ACC112 (cell line): ENCODE data around the gene SMARCA4.

Experiments
- H2AFZ ChIP-seq: fragments of 200-600 bp; sonication (generic); one replicate; pipeline ENCODE4 v1.6.0; 2017; ENCODE audit warnings: antibody characterized with exemption, low read length; ENCODE audit not compliant: unreplicated experiment
- H3K27ac ChIP-seq: fragments of 200-600 bp; sonication (generic); 2 replicates; pipeline ENCODE4 v1.5.1; 2014; ENCODE audit warnings: low read depth, mild to moderate bottlenecking, antibody characterized with exemption, low read length, moderate library complexity
- H3K27me3 ChIP-seq: fragments of 200-600 bp; sonication (generic); 2 replicates; pipeline ENCODE4 v1.6.1; 2014; ENCODE audit warnings: mild to moderate bottlenecking, antibody characterized with exemption, low read length, moderate library complexity, mixed read lengths; ENCODE audit not compliant: insufficient read depth
- H3K36me3 ChIP-seq: fragments of 200-600 bp; sonication (generic); 2 replicates; pipeline ENCODE4 v1.6.1; 2016; ENCODE audit warnings: mild to moderate bottlenecking, antibody characterized with exemption, low read length, moderate library complexity, mixed read lengths; ENCODE audit not compliant: insufficient read depth
- H3K4me1 ChIP-seq: fragments of 200-600 bp; sonication (generic); one replicate; pipeline ENCODE4 v1.6.1; 2016; ENCODE audit warnings: low read length, mixed read lengths; ENCODE audit not compliant: insufficient read depth, unreplicated experiment, control insufficient read depth
- H3K4me3 ChIP-seq: fragments of 200-600 bp; sonication (generic); 2 replicates; pipeline ENCODE4 v1.5.1; 2014; ENCODE audit warnings: mild to moderate bottlenecking, low read depth, low read length
- H3K79me2 ChIP-seq: fragments of 200-600 bp; sonication (generic); one replicate; pipeline ENCODE4 v1.6.0; 2016; ENCODE audit warnings: low read length; ENCODE audit not compliant: control insufficient read depth, unreplicated experiment, insufficient read depth

SMARCA4 gene

DNA sequence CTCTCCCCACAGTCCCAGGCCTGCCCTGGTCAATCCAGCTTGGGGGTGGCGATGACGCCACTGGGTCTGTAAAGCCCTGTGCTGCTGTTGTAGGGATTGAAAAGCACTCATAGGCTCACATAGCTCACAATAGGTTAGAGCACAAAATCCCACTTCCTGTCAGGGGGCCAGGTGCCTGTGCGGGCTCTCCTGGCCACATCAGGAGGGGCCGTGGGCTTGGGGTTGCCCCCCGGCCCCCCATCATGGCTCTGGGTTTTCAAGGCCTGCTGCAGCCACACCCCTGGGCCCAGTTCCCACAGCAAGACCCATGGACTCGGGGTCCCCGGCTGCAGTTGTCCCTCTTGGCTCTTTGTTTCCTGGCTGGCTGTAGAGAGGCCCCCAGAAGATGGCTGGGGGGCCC lies 62.9 kb downstream of the SMARCA4 start:
- H3K4me3 ChIP-seq, result no peak overlapping the region
- H3K36me3 ChIP-seq, result 0 out of 2 replicates have a peak, but pooled peaks cover 5% of the 10 kb centered on the region

GRCh38 chr19:11024259-11024658 lies 63.4 kb downstream of the SMARCA4 start:
- Histone ChIP-seq H2AFZ (no peak overlapping the region), H3K4me1 (no peaks in the 10 kb centered on the region), H3K4me3 (no peak overlapping the region), H3K79me2 (no peaks in the 10 kb centered on the region), H3K36me3 (0 out of 2 replicates have a peak, but pooled peaks cover 5% of the 10 kb centered on the region), H3K27me3 (no peaks in the 10 kb centered on the region), H3K27ac (no peak overlapping the region)

More for the DNA sequence above, 62.9 kb downstream of the SMARCA4 start:
- no peaks in the 10 kb centered on the region for H3K79me2 ChIP-seq
- H3K27me3 ChIP-seq, result no peaks in the 10 kb centered on the region
- H2AFZ ChIP-seq, result no peak overlapping the region
- no peak overlapping the region for H3K27ac ChIP-seq
- H3K4me1 ChIP-seq, result no peaks in the 10 kb centered on the region

DNA sequence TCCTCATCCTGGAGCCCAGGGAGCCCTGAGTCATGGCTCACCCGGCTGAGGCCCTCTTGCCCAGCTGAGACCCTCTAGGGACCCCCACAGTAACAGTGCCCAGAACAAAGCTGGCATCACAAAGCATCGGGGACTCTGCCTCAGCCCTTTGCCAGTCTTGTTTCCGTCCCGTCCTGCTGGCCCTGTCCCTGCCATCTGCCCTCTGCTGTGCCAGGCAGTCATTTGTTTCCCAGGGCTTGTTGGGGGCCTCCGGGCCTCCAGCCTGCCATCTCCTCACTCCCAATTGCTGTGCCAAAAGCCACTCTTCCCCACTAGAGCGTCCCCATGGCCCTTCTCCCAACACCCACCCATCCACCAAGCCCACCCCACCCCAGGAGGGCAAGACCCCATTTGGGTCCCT lies 64.2 kb downstream of the SMARCA4 start:
- Histone ChIP-seq H3K4me1 (no peaks in the 10 kb centered on the region), H3K27me3 (no peaks in the 10 kb centered on the region), H2AFZ (no peak overlapping the region), H3K79me2 (no peaks in the 10 kb centered on the region), H3K27ac (no peak overlapping the region), H3K36me3 (0 out of 2 replicates have a peak, but pooled peaks cover 5% of the 10 kb centered on the region), H3K4me3 (no peak overlapping the region)

GRCh38 chr19:11025445-11025844 lies 64.6 kb downstream of the SMARCA4 start:
- H3K4me3 ChIP-seq, result no peak overlapping the region
- no peaks in the 10 kb centered on the region for H3K27me3 ChIP-seq
- 0 out of 2 replicates have a peak, but pooled peaks cover 5% of the 10 kb centered on the region for H3K36me3 ChIP-seq
- no peaks in the 10 kb centered on the region for H3K79me2 ChIP-seq
- H3K4me1 ChIP-seq, result no peaks in the 10 kb centered on the region
- H3K27ac ChIP-seq, result no peak overlapping the region
- no peak overlapping the region for H2AFZ ChIP-seq

GRCh38 chr19:11025997-11026396 lies 65.2 kb downstream of the SMARCA4 start:
- H3K27me3 ChIP-seq, result no peaks in the 10 kb centered on the region
- H3K4me3 ChIP-seq, result no peak overlapping the region
- H3K4me1 ChIP-seq, result no peaks in the 10 kb centered on the region
- H3K79me2 ChIP-seq, result no peaks in the 10 kb centered on the region
- H3K27ac ChIP-seq, result no peak overlapping the region
- H2AFZ ChIP-seq, result no peak overlapping the region
- 0 out of 2 replicates have a peak, but pooled peaks cover 5% of the 10 kb centered on the region for H3K36me3 ChIP-seq

DNA sequence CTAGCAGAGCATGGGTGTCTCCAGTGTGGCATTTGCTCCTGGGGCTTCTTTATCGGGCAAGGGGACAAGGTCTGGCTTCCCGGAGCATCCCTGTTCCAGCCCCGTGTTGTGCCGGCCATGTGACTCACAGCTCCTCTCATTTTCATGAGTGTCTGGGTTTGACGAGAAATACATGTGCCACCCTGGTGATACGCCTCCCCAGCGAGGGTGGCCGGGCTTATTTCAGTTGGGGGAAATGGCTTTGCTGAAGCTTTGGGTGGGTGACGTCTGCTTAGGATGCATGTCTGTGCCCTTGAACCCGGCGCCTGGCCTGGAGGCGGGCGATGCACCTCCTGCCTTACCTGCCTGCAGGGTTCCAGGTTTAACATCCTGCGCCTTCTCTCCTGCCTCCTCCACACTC lies 66.6 kb downstream of the SMARCA4 start:
- Histone ChIP-seq H3K27ac (no peak overlapping the region), H3K4me1 (no peaks in the 10 kb centered on the region), H3K79me2 (no peaks in the 10 kb centered on the region), H3K36me3 (0 out of 2 replicates have a peak, but pooled peaks cover 3% of the 10 kb centered on the region), H3K27me3 (no peaks in the 10 kb centered on the region), H3K4me3 (no peak overlapping the region), H2AFZ (no peak overlapping the region)

DNA sequence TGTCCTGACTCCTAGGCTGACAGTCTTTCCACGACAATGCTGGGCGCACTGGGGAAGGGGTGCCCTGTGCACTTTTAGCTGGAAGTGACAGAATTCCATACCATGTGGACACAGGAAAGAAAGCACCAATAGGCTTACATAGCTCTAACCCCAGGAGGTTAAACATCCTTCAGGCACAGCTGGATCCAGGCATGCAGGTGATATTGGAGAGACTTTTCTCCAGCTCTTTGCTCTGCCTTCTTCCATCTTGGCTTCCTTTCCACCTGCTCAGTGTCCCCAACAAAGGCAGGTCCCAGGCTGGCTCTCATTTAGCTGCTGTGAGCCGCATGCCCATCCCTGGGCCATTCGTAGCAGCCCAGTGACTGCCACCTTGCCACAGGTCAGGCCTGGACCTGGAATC lies 67.3 kb downstream of the SMARCA4 start:
- Histone ChIP-seq H3K79me2 (no peaks in the 10 kb centered on the region), H3K36me3 (0 out of 2 replicates have a peak, but pooled peaks cover 3% of the 10 kb centered on the region), H3K27ac (no peak overlapping the region), H3K4me3 (no peak overlapping the region), H3K4me1 (no peaks in the 10 kb centered on the region), H2AFZ (no peak overlapping the region), H3K27me3 (no peaks in the 10 kb centered on the region)

DNA sequence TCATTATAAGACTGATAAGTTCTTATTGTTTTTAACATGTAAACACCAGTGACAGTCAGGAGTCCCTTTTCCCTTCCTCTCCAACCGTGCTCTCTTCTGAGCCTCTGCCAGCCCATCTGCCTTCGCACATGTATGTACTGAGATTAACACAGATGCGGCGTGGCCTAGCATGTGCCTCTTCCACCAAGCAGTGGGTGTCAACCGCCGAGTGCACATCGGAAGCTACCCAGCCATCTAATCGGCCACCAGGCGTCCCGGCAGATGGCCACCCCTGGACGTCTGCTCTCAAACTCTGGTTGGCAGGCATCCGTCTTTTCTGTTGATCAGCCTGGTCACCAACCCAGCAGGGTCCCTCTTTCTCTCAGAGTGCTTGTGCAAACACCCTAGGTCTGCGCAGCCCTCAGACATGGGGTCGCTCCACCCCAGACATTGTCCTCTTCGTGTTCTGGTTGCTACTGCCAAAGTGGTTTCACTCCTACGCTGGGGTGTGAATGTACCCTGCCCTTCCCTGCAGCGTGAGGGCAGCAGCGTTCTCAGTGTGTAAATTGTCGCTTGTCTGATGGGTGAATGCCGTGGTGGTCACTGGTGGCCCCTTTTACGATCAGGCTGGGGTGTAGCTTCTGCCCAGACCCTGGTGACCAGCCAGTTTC lies 70.7 kb downstream of the SMARCA4 start:
- no peaks in the 10 kb centered on the region for H3K4me1 ChIP-seq
- no peaks in the 10 kb centered on the region for H3K27me3 ChIP-seq
- 0 out of 2 replicates have a peak, but pooled peaks cover 3% of the 10 kb centered on the region for H3K36me3 ChIP-seq
- no peaks in the 10 kb centered on the region for H3K79me2 ChIP-seq
- no peak overlapping the region for H2AFZ ChIP-seq
- H3K27ac ChIP-seq, result no peak overlapping the region
- no peak overlapping the region for H3K4me3 ChIP-seq

GRCh38 chr19:11033251-11033650 lies 72.4 kb downstream of the SMARCA4 start:
- peaks cover 9% of the 10 kb centered on the region; the same call in 1 of the 2 replicates for H3K36me3 ChIP-seq

DNA sequence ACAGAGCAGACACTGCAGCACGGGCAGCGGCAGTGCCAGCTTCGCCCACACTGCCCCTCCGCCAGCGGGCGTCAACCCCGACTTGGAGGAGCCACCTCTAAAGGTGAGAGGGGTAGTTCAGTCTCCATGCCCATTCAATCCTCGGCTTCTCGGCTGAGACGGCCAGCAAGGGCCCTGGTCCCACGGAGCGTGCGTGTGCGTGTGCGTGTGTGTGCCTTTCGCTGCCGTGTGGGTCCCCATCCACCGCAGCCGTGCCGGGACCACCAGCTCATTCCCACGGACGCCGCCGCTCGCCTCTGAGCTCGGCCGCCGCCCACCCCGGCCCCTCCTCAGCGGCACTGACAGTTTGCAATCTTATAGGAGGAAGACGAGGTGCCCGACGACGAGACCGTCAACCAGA lies 72.9 kb downstream of the SMARCA4 start:
- no peak overlapping the region for H3K27ac ChIP-seq
- no peak overlapping the region for H2AFZ ChIP-seq
- H3K79me2 ChIP-seq, result no peaks in the 10 kb centered on the region
- no peak overlapping the region for H3K4me3 ChIP-seq
- H3K27me3 ChIP-seq, result no peaks in the 10 kb centered on the region
- H3K36me3 ChIP-seq, result peaks cover 9% of the 10 kb centered on the region; the same call in 1 of the 2 replicates
- no peaks in the 10 kb centered on the region for H3K4me1 ChIP-seq

More at GRCh38 chr19:11033251-11033650, 72.4 kb downstream of the SMARCA4 start:
- Histone ChIP-seq H3K79me2 (no peaks in the 10 kb centered on the region), H3K4me1 (no peaks in the 10 kb centered on the region), H3K27ac (no peak overlapping the region), H3K4me3 (no peak overlapping the region), H2AFZ (no peak overlapping the region), H3K27me3 (no peaks in the 10 kb centered on the region)
